ENCODE results near the gene EZR.

GRCh38 chr6:158768436-158768835, 50.7 kb downstream of the EZR start:
- no peak for TF ChIP-seq CTCF (conservative IDR thresholded peaks at IDR 0.05; ENCODE audit: low read length)
- no peak for TF ChIP-seq EZH2phosphoT487 (IDR thresholded peaks at IDR 0.05; ENCODE audit: borderline replicate concordance, low read depth, low read length)

All from OCI-LY7 (cell line).